HCT116 (cell line): ENCODE data around the gene MORN1. TPM values are rescaled to one million over a fixed set of nuclear protein-coding genes. Genes with fewer than 3 reads are reported as not detected.

Experiments
- ATAC-seq: fragments of 200-7000 bp; cut with Tn5 transposase; 2 replicates; pipeline ENCODE4 v1.9.1; 2020; ENCODE audit warnings: mild to moderate bottlenecking, moderate library complexity
- BruUV-seq: library from RNA; stranded (reverse); fragments of 400-500 nt; replicated peaks from 2 replicates; lab custom pipeline; 2021; lab: Mats Ljungman, UMichigan
- CTCF ChIA-PET: fragments of 300-600 bp; sonication (Branson Sonifier 250); formaldehyde crosslinking; loops from one replicate; lab custom pipeline; 2021; ENCODE audit warnings: antibody characterized with exemption; lab: Charles Lee
- POLR2A ChIA-PET: fragments of 300-600, 350-600 bp; sonication (Branson Sonifier 250); formaldehyde crosslinking; loops from one replicate; lab custom pipeline; 2021; ENCODE audit warnings: antibody characterized with exemption; lab: Charles Lee
- RAD21 ChIA-PET, 2 experiments: fragments of 300-600 bp; sonication (Branson Sonifier 250); formaldehyde crosslinking; loops; one replicate each; lab custom pipeline; 2023; ENCODE audit warnings: low total read pairs in 2 of 2; ENCODE audit not compliant: uncharacterized antibody in 2 of 2, unreplicated experiment in 2 of 2, low non-redundant PET in 1 of 2; lab: Charles Lee
- DNase-seq: peaks from one replicate; pipeline ENCODE4 v3.0.0-alpha.2; 2010; ENCODE audit warnings: low read depth, low spot score
- H2AFZ ChIP-seq: fragments of 200-600 bp; shearing (Covaris generic), sonication (generic); 2 replicates; pipeline ENCODE4 v1.6.1; 2017; ENCODE audit warnings: low read depth, mixed run types, mixed read lengths, antibody characterized with exemption, low read length; ENCODE audit not compliant: poor library complexity, severe bottlenecking
- H3K27ac ChIP-seq: 2 replicates; pipeline ENCODE4 v1.5.1; 2012; ENCODE audit warnings: low read depth, low read length
- H3K27me3 ChIP-seq: fragments of 200-600 bp; sonication (generic); 2 replicates; pipeline ENCODE4 v1.6.1; 2016; ENCODE audit warnings: mixed run types, low read length, mixed read lengths; ENCODE audit not compliant: insufficient read depth
- H3K36me3 ChIP-seq, 2 experiments: fragments of 200-500 bp in 1 of 2; fragments of 200-600 bp in 1 of 2; sonication (Bioruptor generic) in 1 of 2; sonication (generic) in 1 of 2; 2 replicates each; pipeline versions ENCODE4 v1.5.1 to v1.6.1; 2014 to 2016; ENCODE audit warnings: low read length in 2 of 2, inconsistent platforms in 1 of 2, mixed read lengths in 1 of 2, mixed run types in 1 of 2; ENCODE audit not compliant: insufficient read depth in 2 of 2, control insufficient read depth in 1 of 2
- H3K4me1 ChIP-seq, 2 experiments: fragments of 200-600 bp in 1 of 2; sonication (generic) in 1 of 2; 2 replicates each; pipeline versions ENCODE4 v1.5.1 to v1.6.1; 2012 to 2017; ENCODE audit warnings: low read length in 2 of 2, inconsistent platforms in 1 of 2, mild to moderate bottlenecking in 1 of 2, mixed read lengths in 1 of 2, mixed run types in 1 of 2, moderate library complexity in 1 of 2; ENCODE audit not compliant: insufficient read depth in 2 of 2, control insufficient read depth in 1 of 2
- H3K4me2 ChIP-seq: fragments of 200-600 bp; sonication (generic); 2 replicates; pipeline ENCODE4 v1.6.1; 2017; ENCODE audit warnings: mixed run types, low read length, mixed read lengths
- H3K4me3 ChIP-seq, 2 experiments: fragments of 200-600 bp in 1 of 2; sonication (generic) in 1 of 2; replicated peaks in 1 of 2; 2 replicates each; pipeline ENCODE4 v1.5.1; 2011 to 2016; ENCODE audit warnings: low read length in 2 of 2, control low read depth in 1 of 2, low read depth in 1 of 2, mild to moderate bottlenecking in 1 of 2, mixed read lengths in 1 of 2, mixed run types in 1 of 2
- H3K79me2 ChIP-seq: fragments of 200-600 bp; sonication (generic); 2 replicates; pipeline ENCODE4 v1.6.1; 2017; ENCODE audit warnings: mild to moderate bottlenecking, mixed run types, low read length, moderate library complexity, mixed read lengths; ENCODE audit not compliant: insufficient read depth
- H3K9ac ChIP-seq: fragments of 200-600 bp; sonication (generic); 2 replicates; pipeline ENCODE4 v1.6.1; 2016; ENCODE audit warnings: low read length, mixed read lengths
- H3K9me2 ChIP-seq: fragments of 200-600 bp; sonication (generic), shearing (Covaris generic); 2 replicates; pipeline ENCODE4 v1.6.1; 2017; ENCODE audit warnings: mixed run types, mild to moderate bottlenecking, moderate library complexity; ENCODE audit not compliant: insufficient read depth
- H3K9me3 ChIP-seq, 2 experiments: fragments of 200-500 bp in 1 of 2; fragments of 200-600 bp in 1 of 2; sonication (Bioruptor generic) in 1 of 2; sonication (generic) in 1 of 2; 2 replicates each; pipeline ENCODE4 v1.6.1; 2014 to 2017; ENCODE audit warnings: low read length in 2 of 2, mixed read lengths in 2 of 2, inconsistent platforms in 1 of 2, low read depth in 1 of 2, mild to moderate bottlenecking in 1 of 2, mixed run types in 1 of 2, moderate library complexity in 1 of 2; ENCODE audit not compliant: control insufficient read depth in 1 of 2, insufficient read depth in 1 of 2
- H4K20me1 ChIP-seq: fragments of 200-600 bp; sonication (generic), shearing (Covaris generic); 2 replicates; pipeline ENCODE4 v1.6.1; 2017; ENCODE audit warnings: mixed run types, mild to moderate bottlenecking, moderate library complexity; ENCODE audit not compliant: insufficient read depth
- CBX3 ChIP-seq: IDR thresholded peaks from 2 replicates; pipeline ENCODE4 v1.6.1; 2012; ENCODE audit warnings: low read depth
- CEBPB ChIP-seq: IDR thresholded peaks from 2 replicates; pipeline ENCODE4 v1.6.1; 2012; ENCODE audit warnings: low read depth
- JUND ChIP-seq: IDR thresholded peaks from 2 replicates; pipeline ENCODE4 v1.6.1; 2012
- POLR2AphosphoS5 ChIP-seq: IDR thresholded peaks from 2 replicates; pipeline ENCODE4 v1.6.1; 2011; ENCODE audit warnings: mild to moderate bottlenecking, low read depth, low read length, moderate library complexity
- REST ChIP-seq: IDR thresholded peaks from 2 replicates; pipeline ENCODE4 v1.6.1; 2012; ENCODE audit warnings: low read depth
- SRF ChIP-seq: IDR thresholded peaks from 2 replicates; pipeline ENCODE4 v1.6.1; 2012; ENCODE audit warnings: low read depth
- ZNF274 ChIP-seq: fragments of 200-500 bp; sonication (Bioruptor generic); IDR thresholded peaks from 2 replicates; pipeline ENCODE4 v1.6.1; 2014; ENCODE audit warnings: mild to moderate bottlenecking, low read depth, low read length, inconsistent platforms
- intact Hi-C: fragments of 100-400 bp; cut with micrococcal nuclease; formaldehyde crosslinking; loops from 2 replicates; pipeline ENCODE4 v1.10.0; 2022
- total RNA-seq: library from RNA; stranded (reverse); gene quantifications from one replicate; pipeline ENCODE4 v1.2.1, GENCODE V29; 2021; ENCODE audit not compliant: unreplicated experiment
- TF ChIP-seq, protein P1 (sequence below): IDR thresholded peaks from 2 replicates; pipeline ENCODE4 v1.6.1; 2011; ENCODE audit warnings: mild to moderate bottlenecking, low read length, moderate library complexity; ENCODE audit not compliant: insufficient replicate concordance; ENCODE audit errors: extremely low read depth
- TF ChIP-seq, protein P2 (sequence below): IDR thresholded peaks from 2 replicates; pipeline ENCODE4 v1.6.1; 2012

Gene MORN1
- total RNA-seq, 1 experiment from 2014 or later: 21.4 TPM

DNA sequence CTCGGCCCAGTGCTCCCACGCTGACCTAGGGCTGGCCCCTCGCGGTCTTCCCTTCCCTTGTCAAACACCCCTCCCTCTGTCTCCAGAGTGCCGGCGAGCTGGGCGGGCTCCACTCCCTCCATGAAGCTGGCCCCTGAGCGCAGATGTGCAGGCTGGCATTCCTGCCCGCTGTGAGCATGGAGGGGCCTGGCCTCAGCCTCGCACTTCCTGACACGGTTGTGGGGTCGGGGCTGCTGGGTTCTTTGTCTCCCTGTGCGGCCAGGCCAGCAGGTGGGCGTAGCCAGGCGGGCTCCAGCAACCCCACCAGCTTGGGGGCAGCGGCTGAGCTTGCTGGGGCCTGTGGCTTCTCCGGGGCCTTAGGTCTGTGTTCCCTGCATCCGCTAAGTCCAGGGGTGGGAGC lies 35.2 kb upstream of the MORN1 start:
- no peak overlapping the region for H3K4me3 ChIP-seq
- no peak for ATAC-seq
- BruUV-seq: no TSS peak

More for the DNA sequence above, 35.2 kb upstream of the MORN1 start:
- no peaks in the 10 kb centered on the region for H4K20me1 ChIP-seq
- TF ChIP-seq, protein P1, sequence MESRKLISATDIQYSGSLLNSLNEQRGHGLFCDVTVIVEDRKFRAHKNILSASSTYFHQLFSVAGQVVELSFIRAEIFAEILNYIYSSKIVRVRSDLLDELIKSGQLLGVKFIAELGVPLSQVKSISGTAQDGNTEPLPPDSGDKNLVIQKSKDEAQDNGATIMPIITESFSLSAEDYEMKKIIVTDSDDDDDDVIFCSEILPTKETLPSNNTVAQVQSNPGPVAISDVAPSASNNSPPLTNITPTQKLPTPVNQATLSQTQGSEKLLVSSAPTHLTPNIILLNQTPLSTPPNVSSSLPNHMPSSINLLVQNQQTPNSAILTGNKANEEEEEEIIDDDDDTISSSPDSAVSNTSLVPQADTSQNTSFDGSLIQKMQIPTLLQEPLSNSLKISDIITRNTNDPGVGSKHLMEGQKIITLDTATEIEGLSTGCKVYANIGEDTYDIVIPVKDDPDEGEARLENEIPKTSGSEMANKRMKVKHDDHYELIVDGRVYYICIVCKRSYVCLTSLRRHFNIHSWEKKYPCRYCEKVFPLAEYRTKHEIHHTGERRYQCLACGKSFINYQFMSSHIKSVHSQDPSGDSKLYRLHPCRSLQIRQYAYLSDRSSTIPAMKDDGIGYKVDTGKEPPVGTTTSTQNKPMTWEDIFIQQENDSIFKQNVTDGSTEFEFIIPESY: no peak
- TF ChIP-seq REST: no peak
- TF ChIP-seq ZNF274: no peak
- TF ChIP-seq CBX3: no peak
- TF ChIP-seq POLR2AphosphoS5: no peak
- no peak for TF ChIP-seq SRF
- TF ChIP-seq, protein P2, sequence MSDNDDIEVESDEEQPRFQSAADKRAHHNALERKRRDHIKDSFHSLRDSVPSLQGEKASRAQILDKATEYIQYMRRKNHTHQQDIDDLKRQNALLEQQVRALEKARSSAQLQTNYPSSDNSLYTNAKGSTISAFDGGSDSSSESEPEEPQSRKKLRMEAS: no peak
- no peak for TF ChIP-seq JUND
- TF ChIP-seq CEBPB: no peak
- no peaks in the 10 kb centered on the region for H3K9me2 ChIP-seq
- no peak overlapping the region for H3K4me2 ChIP-seq
- H3K9ac ChIP-seq: no peak overlapping the region
- H3K36me3 ChIP-seq: no peaks in the 10 kb centered on the region
- no peaks in the 10 kb centered on the region for H3K79me2 ChIP-seq
- no peak for DNase-seq
- intact Hi-C loops: no loop called here
- CTCF ChIA-PET: no interaction called here
- POLR2A ChIA-PET: no interaction called here
- H2AFZ ChIP-seq: no peak overlapping the region
- no peaks in the 10 kb centered on the region for H3K27me3 ChIP-seq
- RAD21 ChIA-PET: no interaction called here
- H3K4me1 ChIP-seq: no peaks in the 10 kb centered on the region
- H3K27ac ChIP-seq: no peak overlapping the region
- H3K9me3 ChIP-seq: peaks cover 3 to 15% of the 10 kb centered on the region in 2 experiments; a peak in 2 of 4 replicates
